HUES48 (cell line): Measurements from ENCODE around the gene PHLDA1.

Experiments
- H3K27ac ChIP-seq: one replicate; pipeline ENCODE4 v1.7.0; 2013; ENCODE audit warnings: low read depth, low read length, inconsistent platforms
- H3K27me3 ChIP-seq: 2 replicates; pipeline ENCODE4 v1.6.1; 2013; ENCODE audit warnings: mild to moderate bottlenecking, low read length; ENCODE audit not compliant: control insufficient read depth, insufficient read depth
- H3K36me3 ChIP-seq: 2 replicates; pipeline ENCODE4 v1.6.1; 2013; ENCODE audit warnings: low read length; ENCODE audit not compliant: control insufficient read depth, insufficient read depth
- H3K4me1 ChIP-seq: 2 replicates; pipeline ENCODE4 v1.6.1; 2013; ENCODE audit warnings: mild to moderate bottlenecking, low read length; ENCODE audit not compliant: control insufficient read depth, insufficient read depth
- H3K4me3 ChIP-seq: 2 replicates; pipeline ENCODE4 v1.5.1; 2013; ENCODE audit warnings: mild to moderate bottlenecking, low read depth, low read length
- H3K9ac ChIP-seq: 2 replicates; pipeline ENCODE4 v1.6.1; 2013; ENCODE audit warnings: mild to moderate bottlenecking, low read depth, low read length, moderate library complexity
- H3K9me3 ChIP-seq: 2 replicates; pipeline ENCODE4 v1.6.1; 2013; ENCODE audit warnings: low read length; ENCODE audit not compliant: control insufficient read depth, insufficient read depth

The PHLDA1 gene

GRCh38 chr12:76064904-76065303 lies 33.3 kb upstream of the PHLDA1 start:
- Histone ChIP-seq H3K9ac (no peak overlapping the region), H3K36me3 (peaks cover 98% of the 10 kb centered on the region), H3K9me3 (no peaks in the 10 kb centered on the region), H3K27ac (no peak overlapping the region), H3K27me3 (no peaks in the 10 kb centered on the region), H3K4me1 (peaks cover 8% of the 10 kb centered on the region; the same call in 1 of the 2 replicates), H3K4me3 (no peak overlapping the region)

DNA sequence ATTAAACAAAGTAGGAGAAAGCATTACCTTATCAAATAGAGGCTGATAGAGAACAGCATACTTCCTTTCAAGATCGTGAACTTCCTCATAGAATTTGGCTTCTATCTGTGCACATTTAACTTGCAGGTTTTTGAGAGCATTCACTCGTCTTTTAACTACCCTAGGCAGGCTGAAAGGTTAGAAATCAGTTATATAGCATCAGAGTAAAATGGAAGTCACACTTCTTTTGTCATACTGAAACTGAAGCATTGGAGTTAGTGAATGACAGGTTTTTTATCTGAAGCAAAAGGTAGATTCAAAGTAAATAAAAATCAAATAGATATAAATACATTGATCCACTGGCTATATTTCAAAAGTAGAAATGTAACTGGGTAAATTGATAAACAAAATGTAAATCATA lies 28.5 kb upstream of the PHLDA1 start:
- Histone ChIP-seq H3K36me3 (peaks cover 99% of the 10 kb centered on the region), H3K27ac (peak overlapping the region; percentile 14), H3K9ac (no peak overlapping the region), H3K4me1 (peaks cover 18% of the 10 kb centered on the region), H3K9me3 (no peaks in the 10 kb centered on the region), H3K4me3 (no peak overlapping the region), H3K27me3 (no peaks in the 10 kb centered on the region)

DNA sequence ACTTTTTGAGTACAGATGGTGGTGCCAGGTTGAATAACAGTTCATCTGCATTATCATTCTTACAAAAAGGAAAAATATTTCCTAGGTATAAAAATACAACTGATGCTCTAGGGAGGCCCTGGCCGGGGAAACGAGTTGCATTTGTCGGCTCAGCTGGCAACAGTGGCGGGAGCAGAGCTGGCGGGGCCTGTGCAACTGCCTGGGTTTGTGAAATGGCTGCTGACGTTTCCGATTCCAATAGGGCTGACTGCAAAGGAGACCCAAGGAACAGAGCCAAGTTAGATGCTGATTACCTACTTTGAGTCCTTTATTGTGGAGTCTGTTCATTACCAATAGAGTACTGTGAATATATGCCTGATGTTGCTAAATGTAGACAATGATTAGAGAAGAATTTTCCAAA lies 25.8 kb upstream of the PHLDA1 start:
- H3K4me3 ChIP-seq = no peak overlapping the region
- peaks cover 100% of the 10 kb centered on the region for H3K36me3 ChIP-seq
- H3K4me1 ChIP-seq = peaks cover 27% of the 10 kb centered on the region
- H3K27me3 ChIP-seq = no peaks in the 10 kb centered on the region
- H3K9ac ChIP-seq = no peak overlapping the region
- H3K27ac ChIP-seq = peak overlapping the region; percentile 8
- H3K9me3 ChIP-seq = no peaks in the 10 kb centered on the region

GRCh38 chr12:76055393-76055792 lies 23.8 kb upstream of the PHLDA1 start:
- H3K4me3 ChIP-seq = peak overlapping the region; percentile 33; the same call in 1 of the 2 replicates
- no peaks in the 10 kb centered on the region for H3K9me3 ChIP-seq
- peaks cover 27% of the 10 kb centered on the region for H3K4me1 ChIP-seq
- H3K9ac ChIP-seq = no peak overlapping the region
- H3K27ac ChIP-seq = peak overlapping the region; percentile 77
- H3K36me3 ChIP-seq = peaks cover 100% of the 10 kb centered on the region
- H3K27me3 ChIP-seq = no peaks in the 10 kb centered on the region

GRCh38 chr12:76049575-76050251 lies 18.1 kb upstream of the PHLDA1 start:
- H3K9ac ChIP-seq = no peak overlapping the region
- H3K36me3 ChIP-seq = peaks cover 100% of the 10 kb centered on the region
- no peak overlapping the region for H3K4me3 ChIP-seq
- H3K4me1 ChIP-seq = peaks cover 5% of the 10 kb centered on the region; the same call in 1 of the 2 replicates
- H3K9me3 ChIP-seq = no peaks in the 10 kb centered on the region
- H3K27me3 ChIP-seq = no peaks in the 10 kb centered on the region
- H3K27ac ChIP-seq = no peak overlapping the region

DNA sequence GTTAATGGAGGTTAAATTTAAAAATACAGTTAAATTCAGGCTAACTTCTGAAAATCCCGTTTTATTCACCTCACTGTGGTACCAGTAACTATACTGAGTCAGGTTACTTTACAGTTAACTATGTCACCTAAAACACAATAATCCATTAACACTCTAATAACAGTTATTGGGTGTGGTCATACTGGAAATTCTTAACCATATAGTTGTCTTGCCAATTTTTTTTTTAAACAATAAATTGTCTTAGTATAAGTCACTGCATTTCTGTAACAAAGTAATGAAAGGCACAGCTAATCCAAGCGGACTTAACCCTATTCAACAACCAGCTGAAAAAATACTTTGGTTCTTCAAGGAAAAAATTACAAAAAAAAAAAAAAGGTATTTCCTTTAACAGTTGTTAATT lies 16.2 kb upstream of the PHLDA1 start:
- Histone ChIP-seq H3K9me3 (no peaks in the 10 kb centered on the region), H3K4me1 (no peaks in the 10 kb centered on the region), H3K9ac (no peak overlapping the region), H3K4me3 (no peak overlapping the region), H3K27ac (no peak overlapping the region), H3K36me3 (peaks cover 93% of the 10 kb centered on the region), H3K27me3 (no peaks in the 10 kb centered on the region)

DNA sequence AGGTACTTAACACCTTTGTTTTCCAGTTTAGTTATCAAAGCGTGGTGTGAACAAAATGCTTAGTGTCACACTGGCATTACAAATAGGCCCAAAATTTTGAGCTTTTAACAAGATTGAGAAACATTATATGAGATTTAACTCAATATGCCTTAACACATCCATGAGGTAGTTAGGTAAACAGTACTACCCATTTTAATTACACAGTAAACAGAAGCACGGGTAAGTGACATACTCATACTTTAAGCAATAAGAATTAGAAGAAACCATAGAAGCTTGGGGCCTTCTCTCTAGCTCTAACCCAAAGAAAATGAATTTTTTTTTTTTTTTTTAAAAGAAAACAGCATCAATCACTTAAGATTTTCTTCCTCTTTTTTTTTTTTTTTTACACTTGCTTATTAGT lies 15.5 kb upstream of the PHLDA1 start:
- H3K9ac ChIP-seq = no peak overlapping the region
- no peaks in the 10 kb centered on the region for H3K4me1 ChIP-seq
- H3K27ac ChIP-seq = no peak overlapping the region
- no peak overlapping the region for H3K4me3 ChIP-seq
- H3K36me3 ChIP-seq = peaks cover 86% of the 10 kb centered on the region
- no peaks in the 10 kb centered on the region for H3K27me3 ChIP-seq
- no peaks in the 10 kb centered on the region for H3K9me3 ChIP-seq

DNA sequence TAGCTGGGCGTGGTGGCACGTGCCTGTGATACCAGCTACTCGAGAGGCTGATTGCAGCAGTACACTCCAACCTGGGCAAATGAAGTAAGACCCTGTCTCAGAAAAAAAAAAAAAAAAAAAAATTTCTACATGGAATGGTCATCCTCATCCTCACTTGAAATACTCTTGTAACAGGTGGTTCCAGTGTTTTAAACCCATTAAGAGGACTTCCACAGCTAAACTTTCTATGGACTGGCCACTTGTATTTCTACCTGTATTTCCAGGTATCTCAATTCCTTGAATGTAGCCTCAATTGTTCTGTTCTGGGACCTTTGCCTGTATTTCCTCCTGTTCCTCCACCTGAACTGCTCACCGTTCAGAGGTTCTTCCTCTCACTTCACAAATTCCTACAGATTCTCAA lies 11.8 kb upstream of the PHLDA1 start:
- H3K9ac ChIP-seq = no peak overlapping the region
- H3K4me3 ChIP-seq = no peak overlapping the region
- H3K27me3 ChIP-seq = no peaks in the 10 kb centered on the region
- no peak overlapping the region for H3K27ac ChIP-seq
- peaks cover 49% of the 10 kb centered on the region for H3K36me3 ChIP-seq
- no peaks in the 10 kb centered on the region for H3K9me3 ChIP-seq
- peaks cover 12% of the 10 kb centered on the region; the same call in 1 of the 2 replicates for H3K4me1 ChIP-seq

- Histone ChIP-seq H3K9me3 (no peaks in the 10 kb centered on the region), H3K4me1 (peaks cover 24% of the 10 kb centered on the region), H3K27ac (no peak overlapping the region), H3K9ac (no peak overlapping the region), H3K27me3 (no peaks in the 10 kb centered on the region), H3K4me3 (no peak overlapping the region), H3K36me3 (peaks cover 37% of the 10 kb centered on the region)
These were observed 10.6 kb upstream of the PHLDA1 start for GRCh38 chr12:76042147-76042546.

DNA sequence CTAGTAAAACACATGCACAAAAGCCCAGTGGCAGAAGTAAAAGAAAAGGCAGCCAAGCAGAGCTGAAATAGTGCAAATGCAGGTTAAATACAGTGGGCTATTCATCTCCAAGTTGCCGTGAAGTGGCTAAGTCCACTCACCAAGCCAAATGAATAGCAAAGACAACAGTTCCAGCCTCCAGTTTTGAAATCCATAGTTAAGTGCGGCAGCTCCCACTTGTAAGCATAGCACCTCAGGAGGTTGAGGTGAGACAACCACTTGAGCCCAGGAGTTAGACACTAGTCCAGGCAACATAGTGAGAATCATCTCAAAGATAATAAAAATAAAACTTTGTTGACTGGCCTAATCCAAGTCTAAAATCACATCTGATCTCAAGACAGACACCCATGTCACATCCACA lies 9.8 kb upstream of the PHLDA1 start:
- peaks cover 29% of the 10 kb centered on the region for H3K36me3 ChIP-seq

DNA sequence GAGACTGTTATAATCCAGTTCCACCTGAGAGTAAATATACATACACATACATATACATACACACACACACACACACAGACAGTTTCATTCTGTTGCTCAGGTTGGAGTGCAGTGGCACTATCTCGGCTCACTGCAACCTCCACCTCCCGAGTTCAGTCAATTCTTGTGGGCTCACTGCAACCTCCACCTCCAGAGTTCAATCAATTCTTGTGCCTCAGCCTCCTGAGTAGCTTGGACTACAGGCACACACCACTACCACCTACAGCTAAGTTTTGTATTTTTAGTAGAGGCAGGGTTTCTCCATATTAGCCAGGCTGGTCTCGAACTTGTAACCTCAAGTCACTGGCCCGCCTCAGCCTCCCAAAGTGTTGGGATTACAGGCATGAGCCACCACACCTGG lies 8.9 kb upstream of the PHLDA1 start:
- H3K27me3 ChIP-seq = no peaks in the 10 kb centered on the region
- no peak overlapping the region for H3K9ac ChIP-seq
- peaks cover 24% of the 10 kb centered on the region for H3K4me1 ChIP-seq
- no peak overlapping the region for H3K27ac ChIP-seq
- no peak overlapping the region for H3K4me3 ChIP-seq
- peaks cover 20% of the 10 kb centered on the region for H3K36me3 ChIP-seq
- no peaks in the 10 kb centered on the region for H3K9me3 ChIP-seq

More for the DNA sequence above, 9.8 kb upstream of the PHLDA1 start:
- no peak overlapping the region for H3K9ac ChIP-seq
- H3K4me1 ChIP-seq = peaks cover 24% of the 10 kb centered on the region
- no peak overlapping the region for H3K27ac ChIP-seq
- no peaks in the 10 kb centered on the region for H3K27me3 ChIP-seq
- H3K4me3 ChIP-seq = no peak overlapping the region
- H3K9me3 ChIP-seq = no peaks in the 10 kb centered on the region
